Superior temporal gyrus (tissue), 1 donor: ENCODE measurements around the gene GAB3.
"Not testable (repeated sequence)": the region's sequence is repeated elsewhere in the genome, so short reads cannot be mapped to it uniquely, and the experiment has no call there.

Experiments used
- DNase-seq: peaks from one replicate; pipeline ENCODE4 v3.0.0-alpha.2; 2016; ENCODE audit errors: extremely low spot score

GAB3 gene

GRCh38 chrX:154720067-154720466 is 30.8 kb downstream of the GAB3 start:
- no peak for DNase-seq

GRCh38 chrX:154719132-154719675 is 31.7 kb downstream of the GAB3 start:
- DNase-seq = no peak

- DNase-seq = no peak
Observed at GRCh38 chrX:154718616-154719015, 32.3 kb downstream of the GAB3 start.

- DNase-seq = no peak
Observed at GRCh38 chrX:154717824-154718223, 33.1 kb downstream of the GAB3 start.

GRCh38 chrX:154715825-154716224 is 35.1 kb downstream of the GAB3 start:
- DNase-seq = no peak

GRCh38 chrX:154714925-154715324 is 36.0 kb downstream of the GAB3 start:
- peak; percentile 80 for DNase-seq

GRCh38 chrX:154712781-154713740 is 37.8 kb downstream of the GAB3 start:
- DNase-seq = peak; percentile 15

- no peak for DNase-seq
Observed at GRCh38 chrX:154711264-154711663, 39.6 kb downstream of the GAB3 start.

- DNase-seq = no peak
Observed at GRCh38 chrX:154710309-154710708, 40.6 kb downstream of the GAB3 start.

GRCh38 chrX:154698630-154699248 is 52.1 kb downstream of the GAB3 start:
- no peak for DNase-seq

- no peak for DNase-seq
Observed at GRCh38 chrX:154696676-154697045, 54.2 kb downstream of the GAB3 start.

- DNase-seq = peak; percentile 14
Observed at GRCh38 chrX:154695911-154696675, 54.8 kb downstream of the GAB3 start.

GRCh38 chrX:154693394-154693793 is 57.5 kb downstream of the GAB3 start:
- DNase-seq = no peak

GRCh38 chrX:154690438-154690837 is 60.4 kb downstream of the GAB3 start:
- not testable (repeated sequence) for DNase-seq

GRCh38 chrX:154672084-154672483 is 78.8 kb downstream of the GAB3 start:
- DNase-seq = not testable (repeated sequence)

GRCh38 chrX:154670848-154671247 is 80.0 kb downstream of the GAB3 start:
- DNase-seq = not testable (repeated sequence)

GRCh38 chrX:154661899-154662298 is 89.0 kb downstream of the GAB3 start:
- DNase-seq = no peak

- DNase-seq = no peak
Observed at GRCh38 chrX:154661170-154661569, 89.7 kb downstream of the GAB3 start.

- DNase-seq = no peak
Observed at GRCh38 chrX:154660541-154660940, 90.3 kb downstream of the GAB3 start.

GRCh38 chrX:154658957-154659356 is 91.9 kb downstream of the GAB3 start:
- DNase-seq = no peak

GRCh38 chrX:154658187-154658586 is 92.7 kb downstream of the GAB3 start:
- DNase-seq = no peak

- DNase-seq = no peak
Observed at GRCh38 chrX:154657226-154657805, 93.6 kb downstream of the GAB3 start.
